SKM-1 (cell line): ENCODE measurements around the gene HDAC9.

Experiments
- DNase-seq: peaks from one replicate; lab custom pipeline; 2025; ENCODE audit not compliant: unreplicated experiment; lab: John Stamatoyannopoulos, UW

HDAC9 gene

GRCh38 chr7:18580950-18581349 is 85.4 kb downstream of the HDAC9 start:
- DNase-seq = no peak

- DNase-seq = no peak
Measured at GRCh38 chr7:18583305-18583704, 87.8 kb downstream of the HDAC9 start.

GRCh38 chr7:18590241-18590640 is 94.7 kb downstream of the HDAC9 start:
- DNase-seq = peak; percentile 77

GRCh38 chr7:18590744-18591340 is 95.3 kb downstream of the HDAC9 start:
- DNase-seq = no peak

GRCh38 chr7:18593602-18594279 is 98.2 kb downstream of the HDAC9 start:
- no peak for DNase-seq

GRCh38 chr7:18597754-18598153 is 102.2 kb downstream of the HDAC9 start:
- DNase-seq = no peak

- no peak for DNase-seq
Measured at GRCh38 chr7:18607025-18607424, 111.5 kb downstream of the HDAC9 start.

- DNase-seq = no peak
Measured at GRCh38 chr7:18610331-18610948, 114.9 kb downstream of the HDAC9 start.

GRCh38 chr7:18614841-18615240 is 119.3 kb downstream of the HDAC9 start:
- DNase-seq = no peak

GRCh38 chr7:18619311-18619710 is 123.8 kb downstream of the HDAC9 start:
- DNase-seq = no peak

- DNase-seq = no peak
Measured at GRCh38 chr7:18623389-18623788, 127.8 kb downstream of the HDAC9 start.

- DNase-seq = no peak
Measured at GRCh38 chr7:18624459-18624858, 128.9 kb downstream of the HDAC9 start.

- DNase-seq = no peak
Measured at GRCh38 chr7:18626086-18626485, 130.5 kb downstream of the HDAC9 start.

GRCh38 chr7:18626717-18627116 is 131.2 kb downstream of the HDAC9 start:
- DNase-seq = no peak

- no peak for DNase-seq
Measured at GRCh38 chr7:18637516-18637915, 142.0 kb downstream of the HDAC9 start.

GRCh38 chr7:18638594-18639452 is 143.3 kb downstream of the HDAC9 start:
- peak; percentile 7 for DNase-seq

GRCh38 chr7:18639711-18640110 is 144.2 kb downstream of the HDAC9 start:
- no peak for DNase-seq

- DNase-seq = no peak
Measured at GRCh38 chr7:18644981-18645380, 149.4 kb downstream of the HDAC9 start.

GRCh38 chr7:18647582-18647981 is 152.0 kb downstream of the HDAC9 start:
- peak; percentile 38 for DNase-seq

GRCh38 chr7:18648849-18649758 is 153.6 kb downstream of the HDAC9 start:
- no peak for DNase-seq
